H9 (cell line): ENCODE results near the gene TNFRSF4. TPM values are rescaled to one million over a fixed set of nuclear protein-coding genes. Genes with fewer than 3 reads are reported as not detected.

ENCODE experiments used
- DNase-seq: peaks from one replicate; pipeline ENCODE4 v3.0.0-alpha.2; 2017
- H2AFZ ChIP-seq: one replicate; pipeline ENCODE4 v1.6.1; 2013; ENCODE audit warnings: mild to moderate bottlenecking, low read length, control low read depth, moderate library complexity
- H2AK5ac ChIP-seq: 2 replicates; pipeline ENCODE4 v1.6.1; 2013; ENCODE audit warnings: low read length, control low read depth, mixed read lengths; ENCODE audit not compliant: insufficient read length
- H2BK120ac ChIP-seq: one replicate; pipeline ENCODE4 v1.6.1; 2013; ENCODE audit warnings: low read depth, mild to moderate bottlenecking, low read length, control low read depth, inconsistent platforms; ENCODE audit not compliant: poor library complexity, severe bottlenecking
- H2BK12ac ChIP-seq: 2 replicates; pipeline ENCODE4 v1.6.1; 2013; ENCODE audit warnings: low read length, control low read depth, mixed read lengths, low read depth; ENCODE audit not compliant: insufficient read length
- H2BK15ac ChIP-seq: 2 replicates; pipeline ENCODE4 v1.6.1; 2013; ENCODE audit warnings: low read depth, low read length, control low read depth
- H2BK20ac ChIP-seq: one replicate; pipeline ENCODE4 v1.6.1; 2013; ENCODE audit warnings: low read depth, mild to moderate bottlenecking, low read length, control low read depth, inconsistent platforms; ENCODE audit not compliant: poor library complexity, severe bottlenecking
- H2BK5ac ChIP-seq: 2 replicates; pipeline ENCODE4 v1.6.1; 2013; ENCODE audit warnings: low read length, control low read depth, mixed read lengths; ENCODE audit not compliant: insufficient read length
- H3K14ac ChIP-seq: 2 replicates; pipeline ENCODE4 v1.6.1; 2013; ENCODE audit warnings: low read length, control low read depth; ENCODE audit not compliant: insufficient read depth
- H3K18ac ChIP-seq: 2 replicates; pipeline ENCODE4 v1.6.1; 2013; ENCODE audit warnings: low read depth, mild to moderate bottlenecking, mixed read lengths, low read length, control low read depth; ENCODE audit not compliant: insufficient read length
- H3K23ac ChIP-seq: 2 replicates; pipeline ENCODE4 v1.6.1; 2013; ENCODE audit warnings: low read length, control low read depth, mixed read lengths, low read depth; ENCODE audit not compliant: insufficient read length
- H3K23me2 ChIP-seq: 2 replicates; pipeline ENCODE4 v1.6.1; 2013; ENCODE audit warnings: low read depth, mild to moderate bottlenecking, mixed read lengths, low read length, control low read depth; ENCODE audit not compliant: insufficient read length, poor library complexity, severe bottlenecking
- H3K27ac ChIP-seq: 2 replicates; pipeline ENCODE4 v1.5.1; 2013; ENCODE audit warnings: low read length, control low read depth, mixed read lengths, low read depth; ENCODE audit not compliant: insufficient read length
- H3K27me3 ChIP-seq: 2 replicates; pipeline ENCODE4 v1.6.1; 2013; ENCODE audit warnings: low read length, control low read depth, inconsistent platforms; ENCODE audit not compliant: insufficient read depth
- H3K4ac ChIP-seq: 2 replicates; pipeline ENCODE4 v1.6.1; 2013; ENCODE audit warnings: low read depth, mild to moderate bottlenecking, control low read depth, inconsistent platforms, low read length, moderate library complexity
- H3K4me1 ChIP-seq: 2 replicates; pipeline ENCODE4 v1.6.1; 2013; ENCODE audit warnings: low read length, control low read depth, inconsistent platforms; ENCODE audit not compliant: insufficient read depth
- H3K4me2 ChIP-seq: 2 replicates; pipeline ENCODE4 v1.6.1; 2013; ENCODE audit warnings: low read length, control low read depth, mixed read lengths; ENCODE audit not compliant: insufficient read length, insufficient read depth
- H3K56ac ChIP-seq: 2 replicates; pipeline ENCODE4 v1.6.1; 2013; ENCODE audit warnings: low read depth, mild to moderate bottlenecking, mixed read lengths, low read length, control low read depth; ENCODE audit not compliant: insufficient read length
- H3K79me1 ChIP-seq: 2 replicates; pipeline ENCODE4 v1.6.1; 2013; ENCODE audit warnings: low read depth, mild to moderate bottlenecking, moderate library complexity, low read length, control low read depth, inconsistent platforms; ENCODE audit not compliant: insufficient read depth, poor library complexity, severe bottlenecking
- H3K79me2 ChIP-seq: 2 replicates; pipeline ENCODE4 v1.6.1; 2013; ENCODE audit warnings: low read length, control low read depth, inconsistent platforms; ENCODE audit not compliant: insufficient read depth
- H3K9ac ChIP-seq: 2 replicates; pipeline ENCODE4 v1.6.1; 2013; ENCODE audit warnings: low read length, control low read depth, mixed read lengths; ENCODE audit not compliant: insufficient read length; ENCODE audit errors: extremely low read depth
- H3K9me3 ChIP-seq: one replicate; pipeline ENCODE4 v1.6.1; 2013; ENCODE audit warnings: low read depth, low read length, inconsistent platforms; ENCODE audit not compliant: control insufficient read depth
- H3T11ph ChIP-seq: one replicate; pipeline ENCODE4 v1.6.1; 2013; ENCODE audit warnings: mild to moderate bottlenecking, low read length, control low read depth, inconsistent platforms
- H4K20me1 ChIP-seq: one replicate; pipeline ENCODE4 v1.6.1; 2013; ENCODE audit not compliant: control insufficient read depth, insufficient read length, insufficient read depth
- H4K5ac ChIP-seq: 2 replicates; pipeline ENCODE4 v1.6.1; 2013; ENCODE audit warnings: low read depth, mild to moderate bottlenecking, mixed read lengths, low read length, control low read depth; ENCODE audit not compliant: insufficient read length
- H4K8ac ChIP-seq: replicated peaks from 2 replicates; pipeline ENCODE4 v1.6.1; 2013; ENCODE audit warnings: low read length, control low read depth, mixed read lengths, low read depth; ENCODE audit not compliant: insufficient read length
- H4K91ac ChIP-seq: 2 replicates; pipeline ENCODE4 v1.6.1; 2013; ENCODE audit warnings: low read depth, mild to moderate bottlenecking, moderate library complexity, mixed read lengths, low read length, control low read depth; ENCODE audit not compliant: insufficient read length
- H3K27ac Mint-ChIP-seq, 3 experiments: 2 replicates in 2 of 3; 3 replicates in 1 of 3; pipeline ENCODE4 v1.8.0; 2020 to 2021; ENCODE audit warnings: mixed read lengths in 3 of 3, mild to moderate bottlenecking in 1 of 3, moderate library complexity in 1 of 3
- H3K27me3 Mint-ChIP-seq: 2 replicates; pipeline ENCODE4 v1.8.0; 2021; ENCODE audit warnings: low read depth, mild to moderate bottlenecking, moderate library complexity, mixed read lengths
- H3K36me3 Mint-ChIP-seq, 3 experiments: 2 replicates in 2 of 3; 3 replicates in 1 of 3; pipeline ENCODE4 v1.8.0; 2020 to 2021; ENCODE audit warnings: low read depth in 3 of 3, mixed read lengths in 3 of 3; ENCODE audit not compliant: insufficient read depth in 1 of 3
- H3K4me1 Mint-ChIP-seq, 2 experiments: 2 replicates each; pipeline ENCODE4 v1.8.0; 2020; ENCODE audit warnings: mixed read lengths in 2 of 2
- H3K4me3 Mint-ChIP-seq, 2 experiments: 2 replicates in 1 of 2; 3 replicates in 1 of 2; pipeline ENCODE4 v1.8.0; 2020 to 2021; ENCODE audit warnings: mild to moderate bottlenecking in 2 of 2, mixed read lengths in 2 of 2, moderate library complexity in 1 of 2
- H3K9me3 Mint-ChIP-seq, 2 experiments: 2 replicates in 1 of 2; 3 replicates in 1 of 2; pipeline ENCODE4 v1.8.0; 2020; ENCODE audit warnings: mild to moderate bottlenecking in 2 of 2, mixed read lengths in 2 of 2, moderate library complexity in 1 of 2
- WGBS: extraction: QIAGEN DNeasy Blood & Tissue Kit; methylation state at CpG from one replicate; pipeline ENCODE4 v1.1.7; 2013; ENCODE audit warnings: missing lambda C conversion rate, low lambda C conversion rate, mixed read lengths; ENCODE audit not compliant: insufficient read length; ENCODE audit errors: extremely low coverage; 5-methylcytosine and 5-hydroxymethylcytosine counted together
- total RNA-seq: library from RNA; stranded (reverse); gene quantifications from 2 replicates; pipeline ENCODE4 v1.2.1, GENCODE V29; 2021
- TF ChIP-seq, protein P1 (sequence below): fragments of 200-600 bp; sonication (generic); conservative IDR thresholded peaks from 3 replicates; pipeline ENCODE4 v1.8.0; 2021; ENCODE audit warnings: antibody characterized with exemption, mild to moderate bottlenecking

The TNFRSF4 gene
- total RNA-seq, 1 experiment from 2014 or later = 0.24 TPM

DNA sequence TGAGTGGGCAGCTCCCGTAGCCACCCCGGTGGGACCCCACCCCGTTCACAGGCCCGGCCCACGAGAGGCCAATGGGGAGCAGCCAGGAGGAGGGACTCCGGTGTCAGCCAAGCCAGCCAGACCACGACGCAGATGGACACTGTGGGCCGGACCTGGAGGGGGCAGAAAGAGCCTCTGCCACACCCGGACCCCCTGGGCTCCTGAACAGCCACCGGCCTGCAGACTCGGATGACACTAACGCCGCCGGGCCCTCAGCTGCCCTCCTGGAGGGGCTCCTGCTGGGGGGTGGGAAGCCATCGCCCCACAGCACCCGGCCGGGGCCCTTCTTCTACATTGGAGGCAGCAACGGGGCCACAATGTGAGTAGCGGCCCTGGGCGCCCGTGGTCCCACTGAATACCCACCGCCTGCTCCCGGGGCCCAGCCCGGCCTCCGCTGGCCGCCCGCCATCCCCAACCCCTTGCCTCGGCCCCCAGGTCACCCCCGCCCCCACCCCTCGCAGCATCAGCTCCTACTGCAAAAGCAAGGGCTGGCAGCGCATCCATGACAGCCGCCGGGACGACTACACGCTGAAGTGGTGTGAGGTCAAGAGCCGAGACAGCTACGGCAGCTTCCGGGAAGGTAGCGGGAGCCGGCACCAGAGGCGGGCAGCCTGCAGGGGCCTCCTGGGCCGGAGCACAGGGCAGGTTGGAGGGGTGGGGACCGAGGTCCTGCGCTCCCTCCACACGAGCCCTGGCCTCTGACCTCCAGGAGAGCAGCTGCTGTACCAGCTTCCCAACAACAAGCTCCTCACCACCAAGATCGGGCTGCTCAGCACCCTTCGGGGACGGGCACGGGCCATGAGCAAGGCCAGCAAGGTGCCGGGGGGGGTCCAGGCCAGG is 33.7 kb downstream of the TNFRSF4 start:
- peaks cover 5% of the 10 kb centered on the region for H3K27me3 Mint-ChIP-seq
- Histone ChIP-seq H2BK20ac (no peak overlapping the region), H3K79me1 (no peaks in the 10 kb centered on the region), H3K27ac (no peak overlapping the region), H3T11ph (no peak overlapping the region), H3K56ac (no peak overlapping the region), H3K9ac (no peak overlapping the region), H3K27me3 (no peaks in the 10 kb centered on the region), H4K8ac (no peak overlapping the region), H3K23me2 (no peaks in the 10 kb centered on the region), H4K91ac (no peak overlapping the region), H3K14ac (no peak overlapping the region), H4K20me1 (no peaks in the 10 kb centered on the region), H2BK120ac (no peak overlapping the region), H3K79me2 (no peaks in the 10 kb centered on the region), H4K5ac (no peak overlapping the region), H3K9me3 (no peaks in the 10 kb centered on the region), H3K4me1 (peaks cover 3% of the 10 kb centered on the region; the same call in 1 of the 2 replicates), H3K23ac (no peak overlapping the region), H2BK15ac (no peak overlapping the region), H2BK12ac (no peak overlapping the region), H3K18ac (no peak overlapping the region), H3K4ac (no peak overlapping the region), H2BK5ac (no peak overlapping the region), H2AFZ (no peak overlapping the region), H3K4me2 (no peak overlapping the region), H2AK5ac (no peak overlapping the region)
- TF ChIP-seq, protein P1, sequence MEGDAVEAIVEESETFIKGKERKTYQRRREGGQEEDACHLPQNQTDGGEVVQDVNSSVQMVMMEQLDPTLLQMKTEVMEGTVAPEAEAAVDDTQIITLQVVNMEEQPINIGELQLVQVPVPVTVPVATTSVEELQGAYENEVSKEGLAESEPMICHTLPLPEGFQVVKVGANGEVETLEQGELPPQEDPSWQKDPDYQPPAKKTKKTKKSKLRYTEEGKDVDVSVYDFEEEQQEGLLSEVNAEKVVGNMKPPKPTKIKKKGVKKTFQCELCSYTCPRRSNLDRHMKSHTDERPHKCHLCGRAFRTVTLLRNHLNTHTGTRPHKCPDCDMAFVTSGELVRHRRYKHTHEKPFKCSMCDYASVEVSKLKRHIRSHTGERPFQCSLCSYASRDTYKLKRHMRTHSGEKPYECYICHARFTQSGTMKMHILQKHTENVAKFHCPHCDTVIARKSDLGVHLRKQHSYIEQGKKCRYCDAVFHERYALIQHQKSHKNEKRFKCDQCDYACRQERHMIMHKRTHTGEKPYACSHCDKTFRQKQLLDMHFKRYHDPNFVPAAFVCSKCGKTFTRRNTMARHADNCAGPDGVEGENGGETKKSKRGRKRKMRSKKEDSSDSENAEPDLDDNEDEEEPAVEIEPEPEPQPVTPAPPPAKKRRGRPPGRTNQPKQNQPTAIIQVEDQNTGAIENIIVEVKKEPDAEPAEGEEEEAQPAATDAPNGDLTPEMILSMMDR = no peak
- peaks cover 1 to 7% (median 4%) of the 10 kb centered on the region in 3 experiments; a peak in 4 of 7 replicates for H3K36me3 Mint-ChIP-seq
- no peak overlapping the region for H3K27ac Mint-ChIP-seq
- DNase-seq = peak; percentile 36
- peaks cover 0 to 3% of the 10 kb centered on the region in 2 experiments; a peak in 2 of 5 replicates for H3K9me3 Mint-ChIP-seq
- H3K4me3 Mint-ChIP-seq = no peak overlapping the region
- no CpG with 5 or more reads among the region's 51 CpGs for WGBS
- H3K4me1 Mint-ChIP-seq = peaks cover 15 to 23% of the 10 kb centered on the region in 2 experiments
